Stimulated activated CD8-positive, alpha-beta memory T cell treated with anti-CD3 and anti-CD28 coated beads, Interleukin-4, amount 100 ng/mL, for 1 hour (primary cell): Measurements from ENCODE around the gene ZCCHC10.
"Not testable (repeated sequence)": the region's sequence is repeated elsewhere in the genome, so short reads cannot be mapped to it uniquely, and the experiment has no call there.

Experiments used
- DNase-seq, 2 donors: peaks; one replicate each; pipeline ENCODE4 v3.0.0-alpha.2; 2020; ENCODE audit warnings: low read depth in 2 of 2, low spot score in 1 of 2

The ZCCHC10 gene

GRCh38 chr5:133046560-133046959 lies 20.2 kb upstream of the ZCCHC10 start:
- not testable (repeated sequence) for DNase-seq

GRCh38 chr5:133041910-133042309 lies 15.6 kb upstream of the ZCCHC10 start:
- DNase-seq = no peak

- DNase-seq = no peak
Measured at GRCh38 chr5:133041157-133041784, 14.9 kb upstream of the ZCCHC10 start.

- not testable (repeated sequence) for DNase-seq
Measured at GRCh38 chr5:133036677-133037076, 10.3 kb upstream of the ZCCHC10 start.

- no peak for DNase-seq
Measured at GRCh38 chr5:133035224-133035623, 8.9 kb upstream of the ZCCHC10 start.

- DNase-seq = no peak
Measured at GRCh38 chr5:133034064-133034463, 7.7 kb upstream of the ZCCHC10 start.

GRCh38 chr5:133032852-133033742 lies 6.7 kb upstream of the ZCCHC10 start:
- no peak for DNase-seq

GRCh38 chr5:133030343-133031005 lies 4.1 kb upstream of the ZCCHC10 start:
- DNase-seq = no peak

GRCh38 chr5:133029416-133029815 lies 3.1 kb upstream of the ZCCHC10 start:
- no peak for DNase-seq

GRCh38 chr5:133026664-133027153 lies 360 bp upstream of the ZCCHC10 start:
- DNase-seq = no peak

GRCh38 chr5:133019471-133019870 lies 6.9 kb downstream of the ZCCHC10 start:
- DNase-seq = not testable (repeated sequence)

- DNase-seq = no peak
Measured at GRCh38 chr5:133017964-133018363, 8.4 kb downstream of the ZCCHC10 start.

- no peak for DNase-seq
Measured at GRCh38 chr5:133015466-133015865, 10.9 kb downstream of the ZCCHC10 start.

GRCh38 chr5:133008455-133008854 lies 17.9 kb downstream of the ZCCHC10 start:
- DNase-seq = not testable (repeated sequence)

GRCh38 chr5:133006653-133007052 lies 19.7 kb downstream of the ZCCHC10 start:
- DNase-seq = no peak

GRCh38 chr5:132999246-132999645 lies 27.1 kb downstream of the ZCCHC10 start:
- no peak for DNase-seq

- DNase-seq = no peak
Measured at GRCh38 chr5:132998556-132998955, 27.8 kb downstream of the ZCCHC10 start.

- no peak for DNase-seq
Measured at GRCh38 chr5:132996307-132996706, 30.0 kb downstream of the ZCCHC10 start.

GRCh38 chr5:132987531-132988408 lies 38.6 kb downstream of the ZCCHC10 start:
- DNase-seq = no peak

- DNase-seq = not testable (repeated sequence)
Measured at GRCh38 chr5:132982971-132983370, 43.4 kb downstream of the ZCCHC10 start.

GRCh38 chr5:132981288-132981687 lies 45.1 kb downstream of the ZCCHC10 start:
- no peak for DNase-seq
